HG03103 (cell line): ENCODE measurements around the gene LIPC.

ENCODE experiments used
- ATAC-seq: cut with Tn5 transposase; IDR thresholded peaks from one replicate; pipeline ENCODE4 v1.9.1; 2021; ENCODE audit warnings: low read depth; ENCODE audit not compliant: unreplicated experiment

LIPC gene

GRCh38 chr15:58453931-58454793 lies 22.4 kb downstream of the LIPC start:
- no peak for ATAC-seq

GRCh38 chr15:58454950-58455401 lies 23.2 kb downstream of the LIPC start:
- ATAC-seq, result no peak

GRCh38 chr15:58457466-58457965 lies 25.7 kb downstream of the LIPC start:
- ATAC-seq, result peak; percentile 67

- ATAC-seq, result no peak
These were observed 26.3 kb downstream of the LIPC start for GRCh38 chr15:58458076-58458475.

- no peak for ATAC-seq
These were observed 27.3 kb downstream of the LIPC start for GRCh38 chr15:58459045-58459444.

- ATAC-seq, result no peak
These were observed 27.8 kb downstream of the LIPC start for GRCh38 chr15:58459560-58459959.

- ATAC-seq, result no peak
These were observed 28.5 kb downstream of the LIPC start for GRCh38 chr15:58460116-58460790.

GRCh38 chr15:58460872-58461271 lies 29.1 kb downstream of the LIPC start:
- no peak for ATAC-seq

- no peak for ATAC-seq
These were observed 30.8 kb downstream of the LIPC start for GRCh38 chr15:58462547-58462946.

GRCh38 chr15:58462973-58463663 lies 31.3 kb downstream of the LIPC start:
- no peak for ATAC-seq

GRCh38 chr15:58463815-58464650 lies 32.2 kb downstream of the LIPC start:
- ATAC-seq, result no peak

GRCh38 chr15:58465070-58465469 lies 33.3 kb downstream of the LIPC start:
- no peak for ATAC-seq

- no peak for ATAC-seq
These were observed 34.2 kb downstream of the LIPC start for GRCh38 chr15:58465866-58466517.

GRCh38 chr15:58466566-58466965 lies 34.8 kb downstream of the LIPC start:
- ATAC-seq, result no peak

GRCh38 chr15:58467121-58467721 lies 35.4 kb downstream of the LIPC start:
- no peak for ATAC-seq

- ATAC-seq, result no peak
These were observed 36.1 kb downstream of the LIPC start for GRCh38 chr15:58467722-58468423.

GRCh38 chr15:58469432-58470353 lies 37.9 kb downstream of the LIPC start:
- no peak for ATAC-seq

GRCh38 chr15:58471348-58471747 lies 39.6 kb downstream of the LIPC start:
- no peak for ATAC-seq
